ENCODE results near the gene PTPN14.

GRCh38 chr1:214415131-214415530 lies 136.3 kb downstream of the PTPN14 start:
- TF ChIP-seq CTCF (IDR thresholded peaks at IDR 0.05) (no peak), EP300 (IDR thresholded peaks at IDR 0.05; ENCODE audit: low read depth) (no peak)

All from transverse colon (tissue), 3 donors.